IPS-18c (cell line): ENCODE results near the gene SLC7A9.

Experiments
- H3K4me3 ChIP-seq: 2 replicates; pipeline ENCODE4 v1.7.0; 2013; ENCODE audit warnings: low read depth, mild to moderate bottlenecking, low read length, moderate library complexity; ENCODE audit not compliant: insufficient read depth
- H3K9me3 ChIP-seq: one replicate; pipeline ENCODE4 v1.6.1; 2013; ENCODE audit warnings: mild to moderate bottlenecking, low read length, moderate library complexity; ENCODE audit not compliant: control insufficient read depth, insufficient read depth

Gene SLC7A9

GRCh38 chr19:32819419-32820400 lies 49.9 kb downstream of the SLC7A9 start:
- no peaks in the 10 kb centered on the region for H3K9me3 ChIP-seq
- H3K4me3 ChIP-seq, result no peak overlapping the region

- no peak overlapping the region for H3K4me3 ChIP-seq
Measured at GRCh38 chr19:32818536-32818935, 51.0 kb downstream of the SLC7A9 start.

GRCh38 chr19:32817569-32818476 lies 51.7 kb downstream of the SLC7A9 start:
- H3K4me3 ChIP-seq, result no peak overlapping the region

More at GRCh38 chr19:32818536-32818935, 51.0 kb downstream of the SLC7A9 start:
- no peaks in the 10 kb centered on the region for H3K9me3 ChIP-seq

GRCh38 chr19:32816555-32817099 lies 52.9 kb downstream of the SLC7A9 start:
- Histone ChIP-seq H3K9me3 (no peaks in the 10 kb centered on the region), H3K4me3 (no peak overlapping the region)

More at GRCh38 chr19:32817569-32818476, 51.7 kb downstream of the SLC7A9 start:
- no peaks in the 10 kb centered on the region for H3K9me3 ChIP-seq

GRCh38 chr19:32814624-32815023 lies 54.9 kb downstream of the SLC7A9 start:
- Histone ChIP-seq H3K4me3 (no peak overlapping the region), H3K9me3 (no peaks in the 10 kb centered on the region)

- H3K4me3 ChIP-seq, result no peak overlapping the region
- no peaks in the 10 kb centered on the region for H3K9me3 ChIP-seq
Measured at GRCh38 chr19:32813862-32814425, 55.6 kb downstream of the SLC7A9 start.

- Histone ChIP-seq H3K4me3 (no peak overlapping the region), H3K9me3 (no peaks in the 10 kb centered on the region)
Measured at GRCh38 chr19:32812571-32812970, 57.0 kb downstream of the SLC7A9 start.

- no peaks in the 10 kb centered on the region for H3K9me3 ChIP-seq
- no peak overlapping the region for H3K4me3 ChIP-seq
Measured at GRCh38 chr19:32812036-32812435, 57.5 kb downstream of the SLC7A9 start.

- Histone ChIP-seq H3K4me3 (no peak overlapping the region), H3K9me3 (no peaks in the 10 kb centered on the region)
Measured at GRCh38 chr19:32811151-32811550, 58.4 kb downstream of the SLC7A9 start.

GRCh38 chr19:32810452-32810851 lies 59.1 kb downstream of the SLC7A9 start:
- H3K9me3 ChIP-seq, result no peaks in the 10 kb centered on the region
- H3K4me3 ChIP-seq, result no peak overlapping the region

GRCh38 chr19:32809754-32810153 lies 59.8 kb downstream of the SLC7A9 start:
- Histone ChIP-seq H3K9me3 (no peaks in the 10 kb centered on the region), H3K4me3 (no peak overlapping the region)

GRCh38 chr19:32809254-32809653 lies 60.3 kb downstream of the SLC7A9 start:
- H3K4me3 ChIP-seq, result no peak overlapping the region
- H3K9me3 ChIP-seq, result no peaks in the 10 kb centered on the region

GRCh38 chr19:32808236-32808635 lies 61.3 kb downstream of the SLC7A9 start:
- H3K4me3 ChIP-seq, result no peak overlapping the region
- H3K9me3 ChIP-seq, result no peaks in the 10 kb centered on the region

- Histone ChIP-seq H3K9me3 (no peaks in the 10 kb centered on the region), H3K4me3 (no peak overlapping the region)
Measured at GRCh38 chr19:32802840-32803239, 66.7 kb downstream of the SLC7A9 start.

GRCh38 chr19:32800754-32801153 lies 68.8 kb downstream of the SLC7A9 start:
- Histone ChIP-seq H3K9me3 (no peaks in the 10 kb centered on the region), H3K4me3 (no peak overlapping the region)

- Histone ChIP-seq H3K4me3 (no peak overlapping the region), H3K9me3 (no peaks in the 10 kb centered on the region)
Measured at GRCh38 chr19:32800191-32800590, 69.4 kb downstream of the SLC7A9 start.

GRCh38 chr19:32798201-32798600 lies 71.4 kb downstream of the SLC7A9 start:
- Histone ChIP-seq H3K9me3 (no peaks in the 10 kb centered on the region), H3K4me3 (no peak overlapping the region)
